GM19463 (cell line): ENCODE measurements around the gene HOXA9.

Source experiments
- ATAC-seq: cut with Tn5 transposase; IDR thresholded peaks from one replicate; pipeline ENCODE4 v1.9.1; 2021; ENCODE audit warnings: mild to moderate bottlenecking, moderate library complexity; ENCODE audit not compliant: unreplicated experiment

The HOXA9 gene

GRCh38 chr7:27188386-27189294 lies 23.3 kb upstream of the HOXA9 start:
- no peak for ATAC-seq

GRCh38 chr7:27187475-27188385 lies 22.4 kb upstream of the HOXA9 start:
- ATAC-seq: no peak

- no peak for ATAC-seq
Observed at GRCh38 chr7:27186668-27187474, 21.5 kb upstream of the HOXA9 start.

- ATAC-seq: no peak
Observed at GRCh38 chr7:27185854-27186667, 20.7 kb upstream of the HOXA9 start.

- no peak for ATAC-seq
Observed at GRCh38 chr7:27185013-27185853, 19.9 kb upstream of the HOXA9 start, which contains the start of gene HOXA11. Gene HOXA11, minus strand, starts transcription at chr7:27185232. Its CDS starts 88 bp downstream, at chr7:27185144.

GRCh38 chr7:27184337-27185012 lies 19.1 kb upstream of the HOXA9 start:
- no peak for ATAC-seq

- ATAC-seq: no peak
Observed at GRCh38 chr7:27183682-27184336, 18.5 kb upstream of the HOXA9 start.

- ATAC-seq: no peak
Observed at GRCh38 chr7:27182861-27183681, 17.7 kb upstream of the HOXA9 start.

- ATAC-seq: no peak
Observed at GRCh38 chr7:27182285-27182841, 17.0 kb upstream of the HOXA9 start.

- no peak for ATAC-seq
Observed at GRCh38 chr7:27181795-27182275, 16.5 kb upstream of the HOXA9 start.

- no peak for ATAC-seq
Observed at GRCh38 chr7:27180431-27181420, 15.4 kb upstream of the HOXA9 start.

- ATAC-seq: no peak
Observed at GRCh38 chr7:27179503-27180430, 14.4 kb upstream of the HOXA9 start.

- no peak for ATAC-seq
Observed at GRCh38 chr7:27179030-27179429, 13.7 kb upstream of the HOXA9 start.

GRCh38 chr7:27178366-27178765 lies 13.0 kb upstream of the HOXA9 start:
- no peak for ATAC-seq
